Spleen (tissue), 11 donors: ENCODE results near the gene PAX3. TPM values are rescaled to one million over a fixed set of nuclear protein-coding genes. Genes with fewer than 3 reads are reported as not detected.

Experiments
- DNase-seq: peaks from one replicate; pipeline ENCODE4 v3.0.0-alpha.2; 2020
- H3K27ac ChIP-seq, 8 donors: fragments of 200-600 bp; sonication (generic) in 7 of 8; 1 replicate in 4 of 8; 2 replicates in 4 of 8; pipeline versions ENCODE4 v1.5.0 to v1.8.0; 2016 to 2021; ENCODE audit warnings: inconsistent platforms in 4 of 8, mild to moderate bottlenecking in 4 of 8, moderate library complexity in 1 of 8
- H3K27me3 ChIP-seq, 7 donors: fragments of 200-600 bp; sonication (generic) in 6 of 7; replicated peaks in 1 of 7; 1 replicate in 4 of 7; 2 replicates in 3 of 7; pipeline versions ENCODE4 v1.5.0 to v1.8.0; 2016 to 2021; ENCODE audit warnings: inconsistent platforms in 3 of 7, mild to moderate bottlenecking in 1 of 7
- H3K36me3 ChIP-seq, 6 donors: fragments of 200-600 bp; sonication (generic) in 5 of 6; 1 replicate in 4 of 6; 2 replicates in 2 of 6; pipeline versions ENCODE4 v1.5.0 to v1.8.0; 2016 to 2021; ENCODE audit warnings: inconsistent platforms in 2 of 6
- H3K4me1 ChIP-seq, 6 donors: fragments of 200-600 bp; sonication (generic) in 5 of 6; 1 replicate in 3 of 6; 2 replicates in 3 of 6; pipeline versions ENCODE4 v1.5.0 to v1.8.0; 2016 to 2021; ENCODE audit warnings: inconsistent platforms in 3 of 6
- H3K4me3 ChIP-seq, 8 donors: fragments of 200-600 bp; sonication (generic) in 7 of 8; 1 replicate in 4 of 8; 2 replicates in 4 of 8; pipeline versions ENCODE4 v1.5.0 to v1.8.0; 2016 to 2021; ENCODE audit warnings: inconsistent platforms in 4 of 8, mild to moderate bottlenecking in 4 of 8, moderate library complexity in 2 of 8
- H3K9me3 ChIP-seq, 8 donors: fragments of 200-600 bp; sonication (generic) in 7 of 8; 1 replicate in 4 of 8; 2 replicates in 4 of 8; pipeline versions ENCODE4 v1.5.0 to v1.8.0; 2016 to 2021; ENCODE audit warnings: inconsistent platforms in 4 of 8
- CTCF ChIP-seq, 11 experiments: fragments of 200-600 bp in 7 of 11; fragments of 450-650 bp in 4 of 11; sonication (generic) in 4 of 11; IDR thresholded peaks in 8 of 11; conservative IDR thresholded peaks in 3 of 11; 1 replicate in 7 of 11; 2 replicates in 4 of 11; pipeline versions ENCODE4 v1.4.0 to v1.8.0; 2016 to 2021; ENCODE audit warnings: antibody characterized with exemption in 11 of 11, inconsistent platforms in 4 of 11, mild to moderate bottlenecking in 1 of 11
- POLR2A ChIP-seq, 3 donors: fragments of 450-650 bp; IDR thresholded peaks; one replicate each; pipeline ENCODE4 v1.5.1; 2017; ENCODE audit warnings: antibody characterized with exemption in 3 of 3, mild to moderate bottlenecking in 1 of 3
- POLR2AphosphoS5 ChIP-seq, 3 donors: sonication (generic); formaldehyde crosslinking; IDR thresholded peaks; one replicate each; pipeline ENCODE4 v1.5.1; 2017; ENCODE audit warnings: antibody characterized with exemption in 3 of 3
- WGBS, 5 donors: extraction: QIAGEN DNeasy Blood & Tissue Kit in 3 of 5; methylation state at CpG; one replicate each; pipeline versions ENCODE4 v1.1.5 to v1.1.7; 2013 to 2018; 5-methylcytosine and 5-hydroxymethylcytosine counted together
- intact Hi-C: fragments of 100-400 bp; cut with DNase I; formaldehyde crosslinking; loops from one replicate; pipeline ENCODE4 v1.15.0; 2023; ENCODE audit warnings: low total_unique reads
- polyA plus RNA-seq, 3 donors: library from polyadenylated mRNA; stranded (reverse); fragments of 200-250 nt; gene quantifications; one replicate each; pipeline ENCODE4 v1.2.1, GENCODE V29; 2013
- total RNA-seq, 7 donors: library from RNA; depleted of rRNA in 3 of 7; stranded (reverse); fragments of >200 nt in 3 of 7; fragmentation: NEBNext Ultra II Directional in 4 of 7; extraction: Animal tissue kit (Norgen Biotek cat#: 25700) in 4 of 7; gene quantifications; one replicate each; pipeline versions ENCODE4 v1.1.0 to v1.2.1, GENCODE V29; 2016 to 2021
- donor health status: healthy with polysubstance abuse.
- donor health status: DM: no; HTN: no; CAD: no; lungs with moderate emphysema.
- donor health status: DM: no; HTN: no; CAD: no.
- donor health status: Bipolar disorder and iron deficiency.
- donor health status: healthy.
- donor health status: DM: no; HTN: no; CAD: no.
- donor health status: DM: yes; HTN: yes; CAD: no.

PAX3 gene
- total and polyA plus RNA-seq, 10 donors = 0.26 TPM; not detected in 9

DNA sequence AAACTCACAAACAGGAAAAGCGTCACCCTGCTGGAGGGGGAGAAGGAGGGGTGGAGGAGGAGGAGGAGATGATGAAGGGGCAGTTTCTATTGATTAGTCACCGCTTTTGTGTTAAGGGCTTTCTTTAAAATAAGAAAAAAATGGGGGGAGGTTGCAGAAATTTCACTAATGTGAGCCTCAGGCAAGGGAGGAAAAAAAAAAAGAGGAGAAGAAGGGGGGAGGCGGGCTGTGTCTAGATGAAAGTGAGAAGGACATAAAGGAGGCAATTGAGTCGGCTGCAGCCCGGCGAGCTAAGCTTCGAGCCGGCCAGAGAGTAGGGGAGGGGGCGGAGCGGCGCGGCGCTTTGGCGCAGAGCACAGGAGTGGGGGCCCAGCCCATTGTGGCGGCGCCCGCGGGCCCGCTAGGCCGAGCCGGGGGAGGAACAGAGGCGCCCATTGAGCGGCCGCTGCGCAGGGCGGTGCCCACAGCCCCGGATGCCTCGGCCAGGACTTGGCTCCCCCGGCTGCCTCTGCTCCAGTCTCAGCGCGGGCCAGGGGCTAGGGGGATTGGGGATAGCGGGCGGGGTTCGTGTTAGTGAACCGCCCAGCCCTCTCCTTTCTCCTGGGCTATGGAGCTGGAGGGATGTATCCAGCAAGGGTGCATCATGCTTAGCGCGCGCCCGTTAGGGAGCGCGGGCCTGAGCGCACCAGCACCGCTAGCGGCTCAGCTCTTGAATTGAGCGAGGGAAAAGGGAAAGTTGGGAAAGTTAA, 7.9 kb downstream of the PAX3 start:
- no peak for TF ChIP-seq POLR2AphosphoS5 (IDR thresholded peaks at IDR 0.05)
- no peak for TF ChIP-seq POLR2A (IDR thresholded peaks at IDR 0.05)
- WGBS, 5 donors = 4 to 10% (median 6%) methylated on average over 30 to 45 of the region's 45 CpGs
- no peak for DNase-seq
- intact Hi-C loops = no loop called here
- H3K27me3 ChIP-seq = peaks cover 0 to 100% (median 97%) of the 10 kb centered on the region in 7 donors
- peaks cover 9 to 35% (median 24%) of the 10 kb centered on the region in 6 donors for H3K4me1 ChIP-seq
- H3K4me3 ChIP-seq = peak overlapping the region in 1 of 8 donors; percentile 8
- H3K36me3 ChIP-seq = no peaks in the 10 kb centered on the region
- no peak overlapping the region for H3K27ac ChIP-seq
- H3K9me3 ChIP-seq = no peaks in the 10 kb centered on the region

GRCh38 chr2:222290401-222290735, 8.4 kb downstream of the PAX3 start:
- peaks cover 0 to 100% (median 94%) of the 10 kb centered on the region in 7 donors for H3K27me3 ChIP-seq
- no peak for TF ChIP-seq CTCF (IDR thresholded peaks at IDR 0.05 in 8 of 11, conservative IDR thresholded peaks at IDR 0.05 in 3 of 11)
- no peak for TF ChIP-seq POLR2AphosphoS5 (IDR thresholded peaks at IDR 0.05)
- no peak for TF ChIP-seq POLR2A (IDR thresholded peaks at IDR 0.05)
- H3K36me3 ChIP-seq = no peaks in the 10 kb centered on the region
- H3K4me1 ChIP-seq = peaks cover 6 to 30% (median 19%) of the 10 kb centered on the region in 6 donors
- H3K9me3 ChIP-seq = no peaks in the 10 kb centered on the region
- H3K4me3 ChIP-seq = no peak overlapping the region
- intact Hi-C loops = no loop called here
- WGBS, 5 donors = 14 to 22% (median 17%) methylated on average over 7 of the region's 7 CpGs
- no peak overlapping the region for H3K27ac ChIP-seq
- DNase-seq = no peak

DNA sequence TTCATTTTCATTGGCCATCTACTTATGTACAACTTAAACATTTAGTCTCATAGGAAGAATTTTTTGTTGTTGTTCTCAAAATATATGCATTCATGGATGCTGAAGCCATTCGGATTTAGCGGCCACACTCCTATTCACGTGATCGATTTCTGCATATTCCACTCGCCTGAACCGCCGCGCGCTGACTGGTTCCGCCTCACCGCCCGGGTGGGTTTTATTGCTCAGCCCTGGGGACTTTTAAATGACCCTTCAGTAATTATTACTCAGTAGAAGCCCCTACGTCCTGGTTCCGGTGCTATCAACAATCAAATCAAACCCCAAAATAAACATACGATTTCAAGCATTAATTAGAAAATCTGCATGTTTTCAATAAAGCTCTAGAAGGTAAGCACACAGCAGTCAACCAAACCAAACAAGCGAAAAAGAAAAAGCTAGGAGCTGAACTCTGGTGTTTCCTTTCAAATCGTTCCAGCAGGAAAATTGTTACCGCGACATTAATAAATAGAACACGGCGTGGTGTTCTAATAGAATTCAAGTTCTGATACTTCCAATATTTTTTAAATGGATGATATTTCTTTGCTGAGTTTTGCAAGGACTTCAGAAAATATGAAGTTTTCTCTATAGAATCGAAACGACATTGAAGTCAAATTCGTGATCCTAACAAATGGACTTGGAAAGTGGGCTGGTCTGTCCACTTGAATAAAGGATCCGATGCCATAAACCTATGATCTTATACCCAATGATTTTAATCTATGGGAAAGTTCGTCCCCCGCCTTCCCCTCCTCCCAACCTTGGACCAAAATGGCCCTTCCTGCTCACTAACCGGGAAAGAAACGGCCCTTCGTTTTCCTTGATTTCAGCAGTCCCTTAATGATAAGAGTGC, 9.3 kb downstream of the PAX3 start:
- WGBS, 5 donors = 12 to 18% (median 15%) methylated on average over 30 of the region's 30 CpGs
- no peak overlapping the region for H3K27ac ChIP-seq
- H3K4me1 ChIP-seq = peaks cover 0 to 21% (median 11%) of the 10 kb centered on the region in 6 donors
- H3K27me3 ChIP-seq = peaks cover 0 to 100% (median 92%) of the 10 kb centered on the region in 7 donors
- no peak for TF ChIP-seq POLR2AphosphoS5 (IDR thresholded peaks at IDR 0.05)
- H3K9me3 ChIP-seq = no peaks in the 10 kb centered on the region
- no peak overlapping the region for H3K4me3 ChIP-seq
- intact Hi-C loops = no loop called here
- H3K36me3 ChIP-seq = no peaks in the 10 kb centered on the region
- no peak for DNase-seq

DNA sequence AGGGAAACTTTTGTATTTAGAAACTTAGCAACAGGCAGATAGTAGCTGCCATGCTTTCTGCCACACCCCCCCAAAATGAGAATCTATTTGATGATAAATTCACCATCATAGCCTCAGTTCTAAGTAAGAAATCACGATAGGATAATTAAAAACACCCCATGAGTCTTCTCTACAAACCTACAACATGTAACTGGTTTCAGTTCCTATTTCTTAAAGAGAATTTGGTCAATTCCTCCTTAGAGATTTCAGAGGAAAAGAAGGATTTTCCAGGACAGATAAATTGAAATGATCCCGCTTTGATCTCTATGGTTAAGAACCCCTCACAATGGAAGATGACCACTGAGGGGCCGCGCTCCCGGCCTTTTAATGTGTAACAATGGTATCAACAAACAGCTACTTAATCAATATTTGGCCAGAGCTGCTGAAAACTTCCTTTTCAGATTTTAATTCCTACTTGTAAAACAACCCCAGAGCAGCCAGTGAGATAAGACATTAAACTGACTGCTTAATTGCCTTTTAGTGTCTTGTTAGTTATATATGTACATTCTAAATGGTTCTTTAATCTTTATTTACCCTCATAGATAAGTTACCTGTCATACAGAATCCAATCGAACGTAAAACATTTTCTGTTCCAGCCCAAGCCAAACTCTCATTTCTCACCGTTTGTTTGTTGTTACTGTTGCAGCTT, 10.1 kb downstream of the PAX3 start:
- peaks cover 0 to 100% (median 84%) of the 10 kb centered on the region in 7 donors for H3K27me3 ChIP-seq
- no peaks in the 10 kb centered on the region for H3K36me3 ChIP-seq
- intact Hi-C loops = no loop called here
- H3K4me1 ChIP-seq = peaks cover 0 to 15% (median 9%) of the 10 kb centered on the region in 6 donors
- no peaks in the 10 kb centered on the region for H3K9me3 ChIP-seq
- H3K27ac ChIP-seq = no peak overlapping the region
- 12 to 16% (median 13%) methylated on average over 8 of the region's 8 CpGs for WGBS, 5 donors
- H3K4me3 ChIP-seq = no peak overlapping the region
- DNase-seq = no peak
- TF ChIP-seq CTCF (IDR thresholded peaks at IDR 0.05 in 8 of 11, conservative IDR thresholded peaks at IDR 0.05 in 3 of 11) (no peak), POLR2A (IDR thresholded peaks at IDR 0.05) (no peak), POLR2AphosphoS5 (IDR thresholded peaks at IDR 0.05) (no peak)
